ENCODE results near the gene VPS37C. TPM values are rescaled to one million over a fixed set of nuclear protein-coding genes. Genes with fewer than 3 reads are reported as not detected.

The VPS37C gene
- total RNA-seq, 4 donors from 2014 or later: 19.6 to 27.6 (median 26.7) TPM

- TF ChIP-seq POLR2A (IDR thresholded peaks at IDR 0.05): no peak
- no peak for TF ChIP-seq CTCF (IDR thresholded peaks at IDR 0.05)
- intact Hi-C loops (cut with DNase I; ENCODE audit: low total_unique reads): no loop called here
These were observed 39.9 kb downstream of the VPS37C start for GRCh38 chr11:61121192-61121831.

GRCh38 chr11:61120706-61121191 is 40.5 kb downstream of the VPS37C start:
- DNase-seq (ENCODE audit: low spot score in 2 of 2): no peak
- 38 to 46% methylated on average over 5 of the region's 5 CpGs for WGBS, 2 donors
- no peak overlapping the region for H3K4me3 ChIP-seq (ENCODE audit: low read depth, poor library complexity, severe bottlenecking)
- no peak for TF ChIP-seq POLR2A (IDR thresholded peaks at IDR 0.05)
- TF ChIP-seq CTCF (IDR thresholded peaks at IDR 0.05): no peak
- intact Hi-C loops (cut with DNase I; ENCODE audit: low total_unique reads): no loop called here

More at GRCh38 chr11:61121192-61121831, 39.9 kb downstream of the VPS37C start:
- DNase-seq (ENCODE audit: low spot score in 2 of 2): no peak
- no peak overlapping the region for H3K4me3 ChIP-seq (ENCODE audit: low read depth, poor library complexity, severe bottlenecking)
- 51 to 64% methylated on average over 9 to 15 of the region's 15 CpGs for WGBS, 2 donors

GRCh38 chr11:61120099-61120705 is 41.0 kb downstream of the VPS37C start:
- intact Hi-C loops (cut with DNase I; ENCODE audit: low total_unique reads): no loop called here
- WGBS, 2 donors: 80% methylated on average over 14 of the region's 14 CpGs
- TF ChIP-seq POLR2A (IDR thresholded peaks at IDR 0.05) (no peak), CTCF (IDR thresholded peaks at IDR 0.05) (no peak)
- no peak overlapping the region for H3K4me3 ChIP-seq (ENCODE audit: low read depth, poor library complexity, severe bottlenecking)
- no peak for DNase-seq (ENCODE audit: low spot score in 2 of 2)

GRCh38 chr11:61119571-61119970 is 41.7 kb downstream of the VPS37C start:
- no peak for TF ChIP-seq POLR2A (IDR thresholded peaks at IDR 0.05)
- no peak for TF ChIP-seq CTCF (IDR thresholded peaks at IDR 0.05)
- DNase-seq (ENCODE audit: low spot score in 2 of 2): no peak
- H3K4me3 ChIP-seq (ENCODE audit: low read depth, poor library complexity, severe bottlenecking): no peak overlapping the region
- WGBS, 2 donors: 88 to 89% methylated on average over 3 of the region's 3 CpGs
- intact Hi-C loops (cut with DNase I; ENCODE audit: low total_unique reads): no loop called here

GRCh38 chr11:61119055-61119454 is 42.2 kb downstream of the VPS37C start:
- no peak overlapping the region for H3K4me3 ChIP-seq (ENCODE audit: low read depth, poor library complexity, severe bottlenecking)
- TF ChIP-seq CTCF (IDR thresholded peaks at IDR 0.05) (no peak), POLR2A (IDR thresholded peaks at IDR 0.05) (no peak)
- no peak for DNase-seq (ENCODE audit: low spot score in 2 of 2)
- 76 to 80% methylated on average over 5 to 9 of the region's 9 CpGs for WGBS, 2 donors
- intact Hi-C loops (cut with DNase I; ENCODE audit: low total_unique reads): no loop called here
